GDM1 (cell line): ENCODE measurements around the gene CRTC2.

ENCODE experiments used
- DNase-seq: peaks from one replicate; lab custom pipeline; 2025; lab: John Stamatoyannopoulos, UW

Gene CRTC2

DNA sequence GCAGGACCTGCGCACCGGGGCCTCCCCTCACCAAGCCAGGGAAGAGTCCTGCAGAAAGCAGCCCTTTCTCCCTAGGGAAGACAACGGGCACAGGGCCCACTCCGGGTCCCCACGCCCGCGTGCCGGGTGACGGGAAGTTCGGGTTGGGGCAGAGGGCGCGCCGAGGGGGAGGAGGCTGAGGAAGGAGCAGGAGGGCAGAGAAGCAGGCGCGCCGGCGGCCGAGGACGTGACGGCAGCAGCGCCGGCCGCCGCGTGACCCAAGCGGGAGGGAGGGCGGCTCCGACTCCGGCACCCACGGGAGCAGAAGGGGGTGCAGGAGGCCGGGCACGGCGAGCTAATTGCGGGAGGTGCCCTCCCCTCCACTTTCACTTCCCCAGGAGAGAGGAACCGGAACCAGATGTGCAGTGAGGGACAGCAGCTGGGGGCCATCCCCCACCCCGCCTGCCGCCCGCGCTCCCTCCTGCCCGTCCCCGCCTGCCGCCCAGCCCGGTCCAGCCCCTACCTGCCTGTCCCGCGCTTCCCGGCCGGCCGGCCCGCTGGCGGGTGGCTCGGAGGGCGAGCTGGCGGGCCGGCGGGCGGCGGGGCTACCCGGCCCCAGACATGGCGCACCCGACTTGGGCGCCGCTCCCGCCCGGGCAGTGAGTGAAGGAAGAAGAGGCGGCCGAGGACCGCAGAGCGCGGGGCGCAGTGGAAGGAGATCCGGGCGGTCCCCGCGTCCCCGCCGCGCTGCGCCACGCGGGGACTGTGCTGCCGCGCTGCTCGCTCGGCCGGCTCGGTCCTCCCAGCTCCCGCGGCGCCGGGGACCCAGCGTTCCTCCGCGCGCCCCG is 12.4 kb downstream of the CRTC2 start:
- peak; percentile 82 for DNase-seq

- DNase-seq = peak; percentile 76
Observed at GRCh38 chr1:153945131-153945794, 13.1 kb downstream of the CRTC2 start.

- DNase-seq = no peak
Observed at GRCh38 chr1:153944827-153945117, 13.6 kb downstream of the CRTC2 start.

DNA sequence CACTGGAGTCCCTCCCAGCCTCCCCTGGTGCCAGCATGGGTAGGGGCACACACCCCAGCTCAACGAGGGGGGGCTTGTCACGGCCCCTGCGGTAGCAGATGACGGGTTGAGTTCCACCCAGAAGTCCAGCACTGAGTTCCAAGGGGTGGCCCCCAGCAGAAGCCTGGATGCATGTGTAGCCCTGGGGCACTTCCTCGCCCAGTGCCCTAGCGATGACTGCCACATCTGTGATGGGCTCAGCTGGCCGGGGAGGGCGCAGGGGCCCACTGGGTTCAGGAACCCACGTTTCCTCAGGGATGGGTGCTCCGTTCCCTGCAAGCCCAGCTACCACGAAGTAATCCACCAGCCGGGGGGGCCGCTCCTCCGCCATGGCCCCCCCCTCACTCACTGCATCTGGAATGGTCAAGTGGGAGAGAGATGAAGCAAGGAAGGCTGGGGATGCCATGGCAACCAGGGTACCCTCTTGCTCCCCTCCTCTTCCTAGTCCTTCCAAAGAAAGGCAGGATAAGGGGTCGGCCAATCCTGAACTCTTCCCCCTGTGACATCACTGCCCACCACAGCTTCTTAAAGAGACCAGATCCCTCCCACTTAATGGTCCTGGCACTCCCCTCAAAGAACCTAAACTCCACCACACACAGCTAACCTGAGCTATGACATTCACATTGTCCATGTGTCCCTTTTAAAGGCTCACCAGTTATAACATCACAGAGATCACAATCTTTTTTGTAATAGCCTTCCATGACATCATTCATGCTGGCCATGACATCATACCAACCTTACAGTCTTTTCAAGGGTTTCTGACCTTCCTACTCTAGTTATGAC is 14.2 kb downstream of the CRTC2 start:
- no peak for DNase-seq

DNA sequence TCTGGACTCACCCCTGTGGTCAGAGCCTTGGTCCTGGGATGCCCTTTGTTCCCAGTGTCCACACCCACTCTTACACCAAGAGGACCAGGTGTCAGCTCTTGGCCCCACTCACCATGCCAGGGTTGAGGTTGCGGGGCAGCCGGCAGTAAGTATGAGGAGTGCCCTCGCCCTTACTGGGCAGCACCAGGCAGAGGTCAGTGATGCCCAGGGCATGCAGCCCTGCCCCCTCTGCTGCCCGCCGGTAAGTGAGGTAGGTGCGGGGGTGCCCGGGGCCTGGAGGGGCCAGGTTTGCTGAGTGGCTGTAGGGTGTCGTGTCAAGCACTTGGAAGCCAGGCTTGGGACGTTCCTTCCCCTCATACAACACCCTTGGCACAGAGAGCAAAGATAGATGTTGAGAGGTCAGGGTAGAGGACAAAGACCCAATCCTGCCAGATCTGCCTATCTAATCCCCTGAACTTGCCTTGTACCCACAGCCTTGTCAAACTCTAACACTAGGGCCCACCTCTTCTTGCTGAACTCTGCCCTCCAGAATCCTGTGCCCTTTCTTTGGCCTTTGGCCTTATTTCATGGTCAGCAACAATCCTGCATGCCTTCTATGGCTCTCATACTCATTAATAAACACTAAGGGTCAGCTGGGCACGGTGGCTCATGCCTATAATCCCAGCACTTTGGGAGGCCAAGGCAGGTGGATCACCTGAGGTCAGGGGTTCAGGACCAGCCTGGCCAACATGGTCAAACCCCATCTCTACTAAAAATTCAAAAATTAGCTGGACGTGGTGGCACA is 15.5 kb downstream of the CRTC2 start:
- DNase-seq = no peak

DNA sequence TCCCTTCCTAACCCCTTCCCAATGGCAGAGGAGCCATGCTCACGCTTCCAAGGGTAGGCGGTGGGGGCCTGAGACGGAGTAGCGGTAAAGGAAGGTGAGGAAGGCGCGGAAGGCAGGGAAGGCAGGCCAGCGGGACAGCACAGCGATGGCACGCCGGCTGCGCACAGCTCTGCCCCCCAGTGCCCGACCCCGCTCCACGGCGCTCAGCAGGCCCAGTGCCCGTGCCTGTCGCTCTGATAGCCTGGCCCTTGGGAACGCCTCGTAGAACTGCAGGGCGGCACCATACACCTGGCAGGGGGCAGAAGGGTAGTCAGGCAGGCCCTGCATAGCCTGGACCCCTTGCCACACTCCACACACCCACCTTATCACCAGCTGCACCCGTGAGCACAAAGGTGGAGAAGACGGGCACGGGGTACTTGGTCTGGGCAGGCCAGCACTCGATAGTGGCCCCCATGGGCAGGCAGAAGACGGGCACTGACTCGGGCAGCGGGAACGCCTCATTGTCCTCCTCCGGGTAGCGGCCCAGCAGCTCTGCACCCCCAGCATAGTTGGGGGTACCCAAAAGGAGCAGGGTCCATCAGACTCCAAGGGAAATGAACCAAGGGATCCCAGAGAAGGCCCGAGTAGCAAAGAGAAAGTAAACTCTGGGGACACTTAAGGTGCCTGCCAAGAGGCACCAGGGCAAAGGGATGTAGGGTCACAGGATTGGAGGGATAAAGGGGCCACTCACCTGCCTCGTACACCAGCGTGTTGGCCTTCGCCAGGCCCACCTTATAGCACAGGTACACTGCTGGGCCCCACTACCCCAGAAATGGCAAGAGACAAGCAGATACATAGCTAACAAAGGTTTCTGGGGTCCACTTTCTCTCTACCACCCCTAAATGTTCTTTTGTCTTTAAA is 16.3 kb downstream of the CRTC2 start:
- DNase-seq = no peak

GRCh38 chr1:153940756-153941155 is 17.7 kb downstream of the CRTC2 start:
- DNase-seq = no peak

DNA sequence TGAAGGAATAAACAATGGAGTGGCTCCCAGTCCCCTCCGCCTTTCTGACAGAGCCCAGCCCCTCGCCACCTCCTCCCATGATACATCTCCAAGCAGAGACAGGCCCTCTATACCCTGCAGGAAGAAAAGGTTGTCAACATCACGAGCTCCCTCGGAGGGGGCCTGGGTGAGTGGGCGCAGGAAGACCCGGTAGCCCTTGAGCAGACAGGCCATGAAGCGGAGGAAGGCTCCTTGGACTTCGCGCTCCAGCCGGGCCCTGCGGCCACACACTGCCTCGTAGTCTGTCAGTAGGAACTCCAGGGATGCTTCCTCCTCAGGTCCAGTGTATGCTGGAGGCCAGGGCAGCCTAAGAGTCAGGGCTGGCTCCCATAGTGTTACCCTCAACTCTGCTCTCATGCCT is 18.9 kb downstream of the CRTC2 start:
- DNase-seq = no peak

- DNase-seq = no peak
Observed at GRCh38 chr1:153938996-153939395, 19.4 kb downstream of the CRTC2 start.

DNA sequence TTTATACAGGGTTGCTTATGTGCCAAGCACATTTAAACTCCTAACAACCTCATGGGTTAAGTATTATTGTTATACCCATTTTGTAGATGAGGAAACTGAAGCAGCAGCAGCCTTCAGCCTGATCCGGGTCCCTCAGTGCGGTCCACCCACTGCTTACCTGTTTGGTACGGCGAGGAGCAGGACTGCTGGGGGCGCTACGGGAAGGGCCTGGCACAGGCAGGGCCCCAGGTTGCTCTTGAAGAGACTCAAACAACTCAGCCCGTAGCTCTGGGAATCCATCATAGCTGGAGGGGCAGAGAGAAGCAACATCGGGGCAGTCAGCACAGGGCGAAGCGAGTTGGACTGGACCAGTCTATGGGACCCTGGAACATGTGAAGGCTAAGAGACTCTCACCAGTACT is 21.1 kb downstream of the CRTC2 start:
- DNase-seq = no peak

- no peak for DNase-seq
Observed at GRCh38 chr1:153936011-153936802, 22.2 kb downstream of the CRTC2 start.

GRCh38 chr1:153934746-153935145 is 23.7 kb downstream of the CRTC2 start:
- no peak for DNase-seq

- DNase-seq = no peak
Observed at GRCh38 chr1:153933955-153934354, 24.5 kb downstream of the CRTC2 start.

GRCh38 chr1:153933430-153933829 is 25.0 kb downstream of the CRTC2 start:
- no peak for DNase-seq

GRCh38 chr1:153932156-153933131 is 26.0 kb downstream of the CRTC2 start:
- DNase-seq = no peak

DNA sequence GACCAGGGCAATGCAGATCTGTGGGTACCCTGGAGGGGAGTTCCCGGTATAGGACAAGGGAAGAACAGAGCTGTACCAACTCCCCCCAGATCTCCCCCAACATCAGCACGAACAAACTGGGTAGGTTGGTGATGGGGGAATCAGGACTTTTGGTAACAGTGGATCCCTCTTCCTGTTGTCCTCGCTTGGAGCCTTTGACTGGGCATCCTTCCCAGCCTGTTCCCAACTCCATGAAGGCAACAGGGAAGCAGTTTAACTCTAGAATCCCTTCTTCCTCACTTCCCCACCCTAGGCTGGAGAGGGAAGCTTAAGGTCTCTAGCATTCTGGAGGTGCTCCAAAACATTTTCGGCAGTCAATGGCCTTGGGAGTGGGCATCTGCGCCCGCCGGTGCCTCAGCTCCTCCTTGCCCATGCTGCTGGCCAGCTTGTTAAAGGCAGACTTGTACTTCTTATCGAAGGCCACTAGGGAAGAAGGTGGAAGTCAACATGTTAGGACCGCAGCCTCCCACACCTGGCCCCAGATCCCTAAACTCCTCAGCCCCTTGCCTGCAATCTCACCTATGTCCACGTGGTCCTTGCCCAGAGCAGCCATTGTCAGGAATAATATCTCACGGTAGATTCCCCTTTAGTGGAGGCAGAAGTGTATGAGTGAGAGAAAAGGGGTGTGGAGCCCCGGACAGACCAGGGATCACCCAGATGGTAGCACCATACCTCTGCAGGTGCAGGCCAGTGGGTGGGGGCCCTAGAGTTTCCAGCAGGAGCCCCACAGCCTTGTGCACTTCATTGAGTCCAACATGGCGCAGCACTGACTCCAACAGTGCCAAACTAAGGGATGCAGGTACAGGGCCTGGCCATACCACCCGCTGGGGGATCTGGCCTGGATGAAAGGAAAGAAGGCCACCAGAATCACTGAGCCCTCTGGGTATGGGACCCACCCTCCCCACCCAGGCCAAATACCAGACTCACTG is 28.1 kb downstream of the CRTC2 start:
- no peak for DNase-seq

- no peak for DNase-seq
Observed at GRCh38 chr1:153929426-153929825, 29.0 kb downstream of the CRTC2 start.

- no peak for DNase-seq
Observed at GRCh38 chr1:153928791-153929341, 29.5 kb downstream of the CRTC2 start.
